ENCODE results near the gene LTN1. TPM values are rescaled to one million over a fixed set of nuclear protein-coding genes. Genes with fewer than 3 reads are reported as not detected.

Gene LTN1
- total and polyA plus RNA-seq, 4 donors = 4.5 to 46.9 (median 12.0) TPM

- H3K9me3 ChIP-seq (ENCODE audit: control insufficient read depth in 4 of 4, insufficient read depth in 3 of 4, low read length in 3 of 4) = no peaks in the 10 kb centered on the region
- TF ChIP-seq CTCF (IDR thresholded peaks at IDR 0.05; ENCODE audit: control extremely low read depth, extremely low read depth) = no peak
- no peaks in the 10 kb centered on the region for H3K36me3 ChIP-seq (ENCODE audit: control insufficient read depth in 4 of 4, insufficient read depth in 4 of 4, low read length in 4 of 4)
- H3K27ac ChIP-seq (ENCODE audit: low read depth in 1 of 2, low read length in 1 of 2) = no peak overlapping the region
- 60 to 84% methylated on average over 4 of the region's 4 CpGs for WGBS, 2 donors
- ATAC-seq (ENCODE audit: insufficient read depth, low FRiP score) (no peak), DNase-seq (no peak)
- H3K9ac ChIP-seq (ENCODE audit: insufficient read depth in 1 of 2, low read length in 2 of 2) = no peak overlapping the region
- H3K4me1 ChIP-seq (ENCODE audit: control insufficient read depth in 5 of 5, insufficient read depth in 5 of 5, low read length in 5 of 5) = no peaks in the 10 kb centered on the region
- H3K27me3 ChIP-seq (ENCODE audit: control insufficient read depth in 3 of 3, insufficient read depth in 3 of 3, low read length in 2 of 3) = no peaks in the 10 kb centered on the region
- no peak overlapping the region for H3K4me3 ChIP-seq
Measured at GRCh38 chr21:28910280-28910887, 82.3 kb downstream of the LTN1 start.

- Histone ChIP-seq H3K27ac (ENCODE audit: low read depth in 1 of 2, low read length in 1 of 2) (no peak overlapping the region), H3K9ac (ENCODE audit: insufficient read depth in 1 of 2, low read length in 2 of 2) (no peak overlapping the region), H3K4me1 (ENCODE audit: control insufficient read depth in 5 of 5, insufficient read depth in 5 of 5, low read length in 5 of 5) (no peaks in the 10 kb centered on the region), H3K4me3 (no peak overlapping the region), H3K9me3 (ENCODE audit: control insufficient read depth in 4 of 4, insufficient read depth in 3 of 4, low read length in 3 of 4) (no peaks in the 10 kb centered on the region), H3K27me3 (ENCODE audit: control insufficient read depth in 3 of 3, insufficient read depth in 3 of 3, low read length in 2 of 3) (no peaks in the 10 kb centered on the region), H3K36me3 (ENCODE audit: control insufficient read depth in 4 of 4, insufficient read depth in 4 of 4, low read length in 4 of 4) (no peaks in the 10 kb centered on the region)
- ATAC-seq (ENCODE audit: insufficient read depth, low FRiP score) (no peak), DNase-seq (no peak)
- 95 to 97% methylated on average over 8 of the region's 8 CpGs for WGBS, 2 donors
- no peak for TF ChIP-seq CTCF (IDR thresholded peaks at IDR 0.05; ENCODE audit: control extremely low read depth, extremely low read depth)
Measured at GRCh38 chr21:28908351-28908750, 84.3 kb downstream of the LTN1 start.

- DNase-seq (no peak), ATAC-seq (ENCODE audit: insufficient read depth, low FRiP score) (no peak)
- Histone ChIP-seq H3K9me3 (ENCODE audit: control insufficient read depth in 4 of 4, insufficient read depth in 3 of 4, low read length in 3 of 4) (no peaks in the 10 kb centered on the region), H3K27me3 (ENCODE audit: control insufficient read depth in 3 of 3, insufficient read depth in 3 of 3, low read length in 2 of 3) (no peaks in the 10 kb centered on the region), H3K27ac (ENCODE audit: low read depth in 1 of 2, low read length in 1 of 2) (no peak overlapping the region), H3K4me1 (ENCODE audit: control insufficient read depth in 5 of 5, insufficient read depth in 5 of 5, low read length in 5 of 5) (no peaks in the 10 kb centered on the region), H3K36me3 (ENCODE audit: control insufficient read depth in 4 of 4, insufficient read depth in 4 of 4, low read length in 4 of 4) (no peaks in the 10 kb centered on the region), H3K4me3 (no peak overlapping the region), H3K9ac (ENCODE audit: insufficient read depth in 1 of 2, low read length in 2 of 2) (no peak overlapping the region)
- WGBS, 2 donors = 82 to 91% methylated on average over 2 of the region's 2 CpGs
- TF ChIP-seq CTCF (IDR thresholded peaks at IDR 0.05; ENCODE audit: control extremely low read depth, extremely low read depth) = no peak
Measured at GRCh38 chr21:28906841-28907240, 85.8 kb downstream of the LTN1 start.

- Histone ChIP-seq H3K27ac (ENCODE audit: low read depth in 1 of 2, low read length in 1 of 2) (no peak overlapping the region), H3K27me3 (ENCODE audit: control insufficient read depth in 3 of 3, insufficient read depth in 3 of 3, low read length in 2 of 3) (no peaks in the 10 kb centered on the region), H3K9ac (ENCODE audit: insufficient read depth in 1 of 2, low read length in 2 of 2) (no peak overlapping the region), H3K9me3 (ENCODE audit: control insufficient read depth in 4 of 4, insufficient read depth in 3 of 4, low read length in 3 of 4) (no peaks in the 10 kb centered on the region), H3K36me3 (ENCODE audit: control insufficient read depth in 4 of 4, insufficient read depth in 4 of 4, low read length in 4 of 4) (no peaks in the 10 kb centered on the region), H3K4me1 (ENCODE audit: control insufficient read depth in 5 of 5, insufficient read depth in 5 of 5, low read length in 5 of 5) (no peaks in the 10 kb centered on the region), H3K4me3 (no peak overlapping the region)
- WGBS, 2 donors = 86 to 92% methylated on average over 1 of the region's 1 CpG
- DNase-seq (no peak), ATAC-seq (ENCODE audit: insufficient read depth, low FRiP score) (no peak)
- no peak for TF ChIP-seq CTCF (IDR thresholded peaks at IDR 0.05; ENCODE audit: control extremely low read depth, extremely low read depth)
Measured at GRCh38 chr21:28906236-28906635, 86.4 kb downstream of the LTN1 start.

Data from lung (tissue), 12 donors.